Measurements from ENCODE around the gene IRGM. TPM values are rescaled to one million over a fixed set of nuclear protein-coding genes. Genes with fewer than 3 reads are reported as not detected.

Gene IRGM
- total and polyA plus RNA-seq, 2 of the 8 experiments (the other 6 are each of a cell fraction or from before 2014, with no cell fraction given) = 0.11 TPM; not detected in 1

Other genes starting within 250 kb of the IRGM start
- gene SYNPO, start 205.9 kb upstream of the IRGM start, total RNA-seq (2021; fragmentation: NEBNext Ultra II Directional; extraction: Animal tissue kit (Norgen Biotek cat#: 25700)) = 1.9 and 2.3 TPM in 2 replicates
- gene SYNPO, start 205.9 kb upstream of the IRGM start, polyA plus RNA-seq (2011; rRNA removed) = 2.2 and 2.3 TPM in 2 replicates
- gene MYOZ3, start 185.3 kb upstream of the IRGM start, total RNA-seq (2021; fragmentation: NEBNext Ultra II Directional; extraction: Animal tissue kit (Norgen Biotek cat#: 25700)) = 19.1 and 19.4 TPM in 2 replicates
- gene MYOZ3, start 185.3 kb upstream of the IRGM start, polyA plus RNA-seq (2011; rRNA removed) = 9.6 and 12.4 TPM in 2 replicates
- 33.9 and 34.0 TPM in 2 replicates for gene RBM22, start 145.5 kb upstream of the IRGM start, total RNA-seq (2021; fragmentation: NEBNext Ultra II Directional; extraction: Animal tissue kit (Norgen Biotek cat#: 25700))
- 20.8 TPM in 2 replicates for gene RBM22, start 145.5 kb upstream of the IRGM start, polyA plus RNA-seq (2011; rRNA removed)
- gene DCTN4, start 87.5 kb upstream of the IRGM start, total RNA-seq (2021; fragmentation: NEBNext Ultra II Directional; extraction: Animal tissue kit (Norgen Biotek cat#: 25700)) = 42.5 and 42.7 TPM in 2 replicates
- 17.3 and 20.5 TPM in 2 replicates for gene DCTN4, start 87.5 kb upstream of the IRGM start, polyA plus RNA-seq (2011; rRNA removed)
- gene SMIM3, start 67.8 kb upstream of the IRGM start, total RNA-seq (2021; fragmentation: NEBNext Ultra II Directional; extraction: Animal tissue kit (Norgen Biotek cat#: 25700)) = 10.4 and 13.2 TPM in 2 replicates
- 15.7 and 16.4 TPM in 2 replicates for gene SMIM3, start 67.8 kb upstream of the IRGM start, polyA plus RNA-seq (2011; rRNA removed)
- 15.2 and 15.8 TPM in 2 replicates for gene ZNF300, start 58.5 kb downstream of the IRGM start, total RNA-seq (2021; fragmentation: NEBNext Ultra II Directional; extraction: Animal tissue kit (Norgen Biotek cat#: 25700))
- gene ZNF300, start 58.5 kb downstream of the IRGM start, polyA plus RNA-seq (2011; rRNA removed) = 4.1 and 6.7 TPM in 2 replicates
- 26.4 and 27.8 TPM in 2 replicates for gene GPX3, start 174.1 kb downstream of the IRGM start, total RNA-seq (2021; fragmentation: NEBNext Ultra II Directional; extraction: Animal tissue kit (Norgen Biotek cat#: 25700))
- gene GPX3, start 174.1 kb downstream of the IRGM start, polyA plus RNA-seq (2011; rRNA removed) = 61.8 and 77.9 TPM in 2 replicates
- 31.9 and 33.9 TPM in 2 replicates for gene TNIP1, start 234.5 kb downstream of the IRGM start, total RNA-seq (2021; fragmentation: NEBNext Ultra II Directional; extraction: Animal tissue kit (Norgen Biotek cat#: 25700))
- 14.2 and 19.2 TPM in 2 replicates for gene TNIP1, start 234.5 kb downstream of the IRGM start, polyA plus RNA-seq (2011; rRNA removed)

Measured in H1 (cell line).